Esophagus muscularis mucosa (tissue), 4 donors: ENCODE data around the gene MAN1C1. TPM values are rescaled to one million over a fixed set of nuclear protein-coding genes. Genes with fewer than 3 reads are reported as not detected.

Experiments used
- DNase-seq: peaks from one replicate; pipeline ENCODE4 v3.0.0-alpha.2; 2017; ENCODE audit errors: extremely low spot score
- H3K27ac ChIP-seq, 4 donors: fragments of 200-600 bp; sonication (generic); replicated peaks in 1 of 4; 1 replicate in 3 of 4; 2 replicates in 1 of 4; pipeline ENCODE4 v1.5.1; 2016 to 2019; ENCODE audit warnings: mild to moderate bottlenecking in 1 of 4
- H3K27me3 ChIP-seq, 4 donors: fragments of 200-600 bp; sonication (generic); one replicate each; pipeline versions ENCODE4 v1.5.1 to v1.6.0; 2016 to 2019
- H3K36me3 ChIP-seq, 4 donors: fragments of 200-600 bp; sonication (generic); one replicate each; pipeline ENCODE4 v1.5.1; 2016 to 2019
- H3K4me1 ChIP-seq, 4 donors: fragments of 200-600 bp; sonication (generic); one replicate each; pipeline ENCODE4 v1.5.1; 2016 to 2019
- H3K4me3 ChIP-seq, 4 donors: fragments of 200-600 bp; sonication (generic); 1 replicate in 2 of 4; 2 replicates in 2 of 4; pipeline ENCODE4 v1.5.1; 2016 to 2019; ENCODE audit warnings: mild to moderate bottlenecking in 4 of 4, moderate library complexity in 1 of 4
- H3K9me3 ChIP-seq, 4 donors: fragments of 200-600 bp; sonication (generic); 1 replicate in 3 of 4; 2 replicates in 1 of 4; pipeline ENCODE4 v1.5.1; 2016 to 2019
- CTCF ChIP-seq, 3 experiments: fragments of 200-600 bp in 2 of 3; fragments of 450-650 bp in 1 of 3; sonication (generic) in 2 of 3; IDR thresholded peaks; one replicate each; pipeline ENCODE4 v1.5.1; 2017 to 2019; ENCODE audit warnings: antibody characterized with exemption in 3 of 3, mild to moderate bottlenecking in 2 of 3, moderate library complexity in 1 of 3
- EP300 ChIP-seq: sonication (generic); formaldehyde crosslinking; IDR thresholded peaks from one replicate; pipeline ENCODE4 v1.6.1; 2017; ENCODE audit warnings: antibody characterized with exemption
- POLR2A ChIP-seq: fragments of 450-650 bp; IDR thresholded peaks from one replicate; pipeline ENCODE4 v1.6.1; 2017; ENCODE audit warnings: antibody characterized with exemption, moderate library complexity, mild to moderate bottlenecking, low read depth
- POLR2AphosphoS5 ChIP-seq, 2 donors: sonication (generic); formaldehyde crosslinking; IDR thresholded peaks; one replicate each; pipeline ENCODE4 v1.6.1; 2017; ENCODE audit warnings: antibody characterized with exemption in 2 of 2
- WGBS: methylation state at CpG from one replicate; pipeline ENCODE4 v1.1.5; 2018; 5-methylcytosine and 5-hydroxymethylcytosine counted together
- intact Hi-C: fragments of 100-400 bp; cut with DNase I; formaldehyde crosslinking; loops from one replicate; pipeline ENCODE4 v1.15.1; 2023
- total RNA-seq, 4 donors: library from RNA; depleted of rRNA; stranded (reverse); fragments of >200 nt; gene quantifications; one replicate each; pipeline versions ENCODE4 v1.1.0 to v1.2.1, GENCODE V29; 2016

The MAN1C1 gene
- total RNA-seq, 4 donors from 2014 or later, result 20.2 to 22.8 (median 20.7) TPM

DNA sequence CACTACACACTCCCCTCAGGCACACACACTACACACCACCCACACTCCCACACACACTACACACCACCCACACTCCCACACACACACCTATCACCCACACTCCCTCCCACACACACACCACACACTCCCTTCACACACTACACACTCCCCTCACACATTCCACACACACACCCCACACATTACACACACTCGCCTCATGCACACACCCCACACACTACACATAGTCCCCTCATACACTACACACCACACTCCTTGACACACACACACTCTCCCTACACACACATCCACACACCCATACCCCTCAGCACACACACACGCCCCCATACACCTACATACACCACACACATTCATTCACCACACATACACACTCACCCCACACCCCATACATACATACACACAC, 152.4 kb downstream of the MAN1C1 start:
- H3K4me3 ChIP-seq, result no peak overlapping the region
- intact Hi-C loops, result no loop called here
- no peak for DNase-seq
- H3K36me3 ChIP-seq, result peaks cover 7 to 39% (median 23%) of the 10 kb centered on the region in 4 donors
- peaks cover 14 to 36% (median 20%) of the 10 kb centered on the region in 4 donors for H3K4me1 ChIP-seq
- H3K27me3 ChIP-seq, result no peaks in the 10 kb centered on the region
- WGBS, result 95% methylated on average over 2 of the region's 2 CpGs
- TF ChIP-seq EP300 (no peak), CTCF (IDR thresholded peaks at IDR 0.05) (no peak), POLR2AphosphoS5 (IDR thresholded peaks at IDR 0.05) (no peak), POLR2A (no peak)
- H3K27ac ChIP-seq, result no peak overlapping the region
- no peaks in the 10 kb centered on the region for H3K9me3 ChIP-seq

GRCh38 chr1:25769625-25770383, 153.2 kb downstream of the MAN1C1 start:
- WGBS, result 91% methylated on average over 27 of the region's 27 CpGs
- H3K27ac ChIP-seq, result peak overlapping the region in 1 of 4 donors; percentile 1
- TF ChIP-seq CTCF (IDR thresholded peaks at IDR 0.05) (no peak), POLR2AphosphoS5 (IDR thresholded peaks at IDR 0.05) (no peak), EP300 (no peak), POLR2A (no peak)
- intact Hi-C loops, result no loop called here
- H3K4me3 ChIP-seq, result no peak overlapping the region
- H3K27me3 ChIP-seq, result no peaks in the 10 kb centered on the region
- no peak for DNase-seq
- H3K4me1 ChIP-seq, result peaks cover 19 to 36% (median 20%) of the 10 kb centered on the region in 4 donors
- no peaks in the 10 kb centered on the region for H3K9me3 ChIP-seq
- peaks cover 7 to 36% (median 20%) of the 10 kb centered on the region in 4 donors for H3K36me3 ChIP-seq

DNA sequence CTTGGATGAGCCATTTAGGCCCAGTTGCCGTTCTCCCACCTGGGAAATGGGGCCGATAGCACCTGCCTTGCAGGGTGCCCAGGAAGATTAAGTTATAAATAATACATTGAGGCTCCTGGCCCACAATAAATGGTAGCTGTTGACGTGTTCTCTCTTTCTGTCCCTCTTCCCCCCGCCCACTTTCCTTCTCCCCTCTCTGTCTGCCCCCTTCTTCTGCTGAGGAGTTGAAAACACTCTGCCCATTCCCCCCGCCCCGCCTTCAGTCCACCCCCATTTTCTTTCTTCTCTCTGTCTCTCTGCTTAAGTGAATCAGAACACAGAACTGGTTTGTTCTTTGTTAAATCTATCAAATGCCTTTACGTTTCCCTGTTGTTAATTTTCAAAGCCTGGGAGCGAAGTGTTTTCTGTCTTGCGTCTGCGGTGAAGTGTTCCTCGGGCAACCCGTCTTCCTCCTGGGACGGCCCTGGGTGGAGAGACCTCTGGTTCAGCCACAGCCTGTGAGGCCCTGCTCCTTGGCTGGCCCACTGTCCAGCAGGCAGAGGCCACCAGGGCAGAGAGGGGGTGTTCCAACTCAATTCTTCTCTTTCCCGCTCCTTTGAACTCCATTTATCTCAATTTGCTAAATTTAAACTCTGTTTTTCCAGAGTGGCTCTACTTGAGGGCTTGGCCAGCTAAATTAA, 154.1 kb downstream of the MAN1C1 start:
- Histone ChIP-seq H3K4me1 (peaks cover 20 to 34% (median 21%) of the 10 kb centered on the region in 4 donors), H3K9me3 (no peaks in the 10 kb centered on the region), H3K27ac (peak overlapping the region; percentile 0 to 40 (median 18)), H3K27me3 (no peaks in the 10 kb centered on the region), H3K4me3 (no peak overlapping the region), H3K36me3 (peaks cover 7 to 39% (median 20%) of the 10 kb centered on the region in 4 donors)
- TF ChIP-seq POLR2A, result no peak
- no peak for DNase-seq
- 80% methylated on average over 14 of the region's 14 CpGs for WGBS
- intact Hi-C loops, result no loop called here

DNA sequence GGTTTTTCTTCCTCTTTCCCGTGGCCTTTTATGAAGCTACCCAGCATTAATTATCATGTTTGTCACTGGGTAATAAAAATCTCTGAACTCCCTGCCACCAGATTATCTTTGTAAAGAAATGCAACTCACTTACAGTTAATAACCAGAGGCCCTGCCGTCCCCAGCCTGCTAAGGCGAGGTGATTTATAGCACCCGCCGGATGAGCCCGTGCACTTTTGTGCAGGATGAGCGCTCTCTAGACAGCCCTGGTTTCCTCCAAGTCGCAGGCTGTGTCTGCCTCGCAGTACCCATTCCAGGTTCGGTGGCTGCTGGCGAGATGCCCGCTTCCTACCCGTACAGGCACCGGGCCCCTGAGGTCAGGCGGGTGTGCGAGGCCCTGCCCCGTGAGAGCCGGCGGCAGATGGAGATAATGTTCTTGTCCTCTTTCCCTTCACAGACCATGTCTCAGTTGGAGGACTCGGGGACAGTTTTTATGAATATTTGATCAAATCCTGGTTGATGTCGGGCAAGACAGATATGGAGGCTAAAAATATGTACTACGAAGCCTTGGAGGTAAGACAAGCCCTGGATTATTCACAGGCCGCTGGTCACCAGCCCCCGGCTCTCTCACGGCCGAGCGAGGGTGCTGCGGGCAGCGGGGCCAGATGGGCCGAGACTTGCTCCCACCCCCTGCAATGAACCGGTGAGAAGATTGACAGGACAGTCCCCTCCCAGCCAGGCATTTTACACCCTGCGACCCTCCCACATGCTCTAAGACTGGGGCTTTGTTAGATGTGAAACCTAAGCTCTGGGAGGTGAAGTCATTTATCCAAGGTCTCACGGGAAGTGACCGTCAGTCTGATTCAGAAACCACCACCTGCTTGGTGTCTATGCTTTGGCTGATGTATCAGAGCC, 154.9 kb downstream of the MAN1C1 start:
- intact Hi-C loops, result no loop called here
- peaks cover 7 to 39% (median 18%) of the 10 kb centered on the region in 4 donors for H3K36me3 ChIP-seq

More for the DNA sequence above, 154.9 kb downstream of the MAN1C1 start:
- no peak for DNase-seq
- no peak overlapping the region for H3K4me3 ChIP-seq
- peak overlapping the region; percentile 0 to 40 (median 18) for H3K27ac ChIP-seq
- H3K4me1 ChIP-seq, result peaks cover 20 to 32% (median 21%) of the 10 kb centered on the region in 4 donors
- 61% methylated on average over 32 of the region's 34 CpGs for WGBS
- no peaks in the 10 kb centered on the region for H3K27me3 ChIP-seq
- TF ChIP-seq CTCF (IDR thresholded peaks at IDR 0.05) (no peak), EP300 (no peak), POLR2AphosphoS5 (IDR thresholded peaks at IDR 0.05) (no peak), POLR2A (no peak)
- no peaks in the 10 kb centered on the region for H3K9me3 ChIP-seq
